HepG2 (cell line): ENCODE measurements around the gene HSPB6. TPM values are rescaled to one million over a fixed set of nuclear protein-coding genes. Genes with fewer than 3 reads are reported as not detected.

Experiments used
- CBX2 ChIP-seq, 2 experiments: fragments of 200-600 bp in 1 of 2; sonication (generic); formaldehyde crosslinking in 1 of 2; IDR thresholded peaks; 2 replicates each; pipeline versions ENCODE4 v1.7.0 to v1.8.1; 2018 to 2022; ENCODE audit warnings: low read depth in 2 of 2, low read length in 1 of 2, mild to moderate bottlenecking in 1 of 2, missing genetic modification reagents in 1 of 2
- ELF4 ChIP-seq: sonication (generic); formaldehyde crosslinking; IDR thresholded peaks from 2 replicates; pipeline ENCODE4 v1.5.0; 2020; ENCODE audit warnings: missing genetic modification reagents, mild to moderate bottlenecking, moderate library complexity, borderline replicate concordance
- GATAD2A ChIP-seq: IDR thresholded peaks from 2 replicates; pipeline ENCODE4 v1.6.1; 2016
- HNF1A ChIP-seq, 2 experiments: sonication (generic) in 1 of 2; formaldehyde crosslinking in 1 of 2; IDR thresholded peaks; 2 replicates each; pipeline versions ENCODE4 v1.4.0 to v1.6.1; 2016 to 2020; ENCODE audit warnings: borderline replicate concordance in 1 of 2, low read depth in 1 of 2, mild to moderate bottlenecking in 1 of 2, missing genetic modification reagents in 1 of 2
- NBN ChIP-seq: fragments of 450-650 bp; conservative IDR thresholded peaks from 2 replicates; pipeline ENCODE4 v1.6.1; 2017
- NCOA5 ChIP-seq: sonication (generic); formaldehyde crosslinking; IDR thresholded peaks from 2 replicates; pipeline ENCODE4 v1.4.0; 2020; ENCODE audit warnings: missing genetic modification reagents
- POLR2AphosphoS5 ChIP-seq: IDR thresholded peaks from 2 replicates; pipeline ENCODE4 v1.6.1; 2012; ENCODE audit warnings: low read depth, low read length
- RFXAP ChIP-seq: sonication (generic); formaldehyde crosslinking; IDR thresholded peaks from 2 replicates; pipeline ENCODE4 v1.4.0; 2020; ENCODE audit warnings: missing genetic modification reagents, borderline replicate concordance
- TFDP2 ChIP-seq: sonication (generic); formaldehyde crosslinking; IDR thresholded peaks from 2 replicates; pipeline ENCODE4 v1.4.0; 2020; ENCODE audit warnings: missing genetic modification reagents
- TGIF2 ChIP-seq: IDR thresholded peaks from 2 replicates; pipeline ENCODE4 v1.6.1; 2016; ENCODE audit warnings: control low read depth, missing compliant biosample characterization
- ZBTB42 ChIP-seq: sonication (generic); formaldehyde crosslinking; IDR thresholded peaks from 2 replicates; pipeline ENCODE4 v1.5.0; 2020; ENCODE audit warnings: mild to moderate bottlenecking, missing genetic modification reagents
- ZNF550 ChIP-seq: sonication (generic); formaldehyde crosslinking; IDR thresholded peaks from 2 replicates; pipeline ENCODE4 v1.4.0; 2020; ENCODE audit warnings: mild to moderate bottlenecking, missing genetic modification reagents, borderline replicate concordance
- ZNF598 ChIP-seq: sonication (generic); formaldehyde crosslinking; IDR thresholded peaks from 2 replicates; pipeline ENCODE4 v1.5.1; 2020; ENCODE audit warnings: mild to moderate bottlenecking, missing genetic modification reagents, borderline replicate concordance
- ZNF678 ChIP-seq: sonication (generic); formaldehyde crosslinking; IDR thresholded peaks from 2 replicates; pipeline ENCODE4 v1.4.0; 2020; ENCODE audit warnings: mild to moderate bottlenecking, missing genetic modification reagents
- polyA plus RNA-seq, 8 experiments: library from polyadenylated mRNA; depleted of rRNA in 3 of 8; stranded (reverse) in 7 of 8; unstranded in 1 of 8; fragments of >200 nt; fragmentation: Illumina TruSeq in 4 of 8; extraction: Trizol in 4 of 8; gene quantifications; 2 replicates each; pipeline versions ENCODE4 v1.2.1 to v1.2.3, GENCODE V29; 2011 to 2016; ENCODE audit warnings: low read depth in 4 of 8, missing spikeins in 1 of 8, mixed read lengths in 1 of 8; ENCODE audit not compliant: insufficient read depth in 1 of 8
- total RNA-seq, 5 experiments: library from RNA; depleted of rRNA; stranded (reverse); fragments of >200 nt; fragmentation: Illumina TruSeq; extraction: Trizol; gene quantifications; 2 replicates each; pipeline ENCODE4 v1.2.3, GENCODE V29; 2016; ENCODE audit warnings: low read depth in 1 of 5
- TF ChIP-seq, protein P1 (sequence below): sonication (generic); formaldehyde crosslinking; IDR thresholded peaks from 2 replicates; pipeline ENCODE4 v1.5.0; 2020; ENCODE audit warnings: mild to moderate bottlenecking, low read depth, missing genetic modification reagents, borderline replicate concordance
- TF ChIP-seq, protein P2 (sequence below): sonication (generic); formaldehyde crosslinking; IDR thresholded peaks from 2 replicates; pipeline ENCODE4 v1.4.0; 2020; ENCODE audit warnings: missing genetic modification reagents
- TF ChIP-seq, protein P3 (sequence below): IDR thresholded peaks from 2 replicates; pipeline ENCODE4 v1.6.1; 2016

Gene HSPB6
- total and polyA plus RNA-seq, 2 of the 13 experiments (the other 11 are each of a cell fraction or from before 2014, with no cell fraction given) = 0.18 TPM; not detected in 1

- TF ChIP-seq ZNF550 (CRISPR knock-in tag) = 0 out of 2 replicates have a peak, but pooled peaks have one; percentile 35
- no peak for TF ChIP-seq HNF1A (IDR thresholded peaks at IDR 0.05; ENCODE audit: low read depth)
- no peak for TF ChIP-seq HNF1A (CRISPR knock-in tag; IDR thresholded peaks at IDR 0.05; ENCODE audit: borderline replicate concordance)
- TF ChIP-seq CBX2 (IDR thresholded peaks at IDR 0.05; ENCODE audit: low read depth, low read length) = no peak
- no peak for TF ChIP-seq CBX2 (CRISPR knock-in tag; IDR thresholded peaks at IDR 0.05; ENCODE audit: low read depth)
- no peak for TF ChIP-seq NCOA5 (CRISPR knock-in tag)
- TF ChIP-seq, protein P1, sequence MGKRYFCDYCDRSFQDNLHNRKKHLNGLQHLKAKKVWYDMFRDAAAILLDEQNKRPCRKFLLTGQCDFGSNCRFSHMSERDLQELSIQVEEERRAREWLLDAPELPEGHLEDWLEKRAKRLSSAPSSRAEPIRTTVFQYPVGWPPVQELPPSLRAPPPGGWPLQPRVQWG (CRISPR knock-in tag) = no peak
- peak; percentile 30 for TF ChIP-seq GATAD2A (CRISPR knock-in tag)
- peak; percentile 89 for TF ChIP-seq TFDP2 (CRISPR knock-in tag)
- 0 out of 2 replicates have a peak, but pooled peaks have one; percentile 28 for TF ChIP-seq ZBTB42 (CRISPR knock-in tag)
- TF ChIP-seq RFXAP = no peak
- TF ChIP-seq, protein P2, sequence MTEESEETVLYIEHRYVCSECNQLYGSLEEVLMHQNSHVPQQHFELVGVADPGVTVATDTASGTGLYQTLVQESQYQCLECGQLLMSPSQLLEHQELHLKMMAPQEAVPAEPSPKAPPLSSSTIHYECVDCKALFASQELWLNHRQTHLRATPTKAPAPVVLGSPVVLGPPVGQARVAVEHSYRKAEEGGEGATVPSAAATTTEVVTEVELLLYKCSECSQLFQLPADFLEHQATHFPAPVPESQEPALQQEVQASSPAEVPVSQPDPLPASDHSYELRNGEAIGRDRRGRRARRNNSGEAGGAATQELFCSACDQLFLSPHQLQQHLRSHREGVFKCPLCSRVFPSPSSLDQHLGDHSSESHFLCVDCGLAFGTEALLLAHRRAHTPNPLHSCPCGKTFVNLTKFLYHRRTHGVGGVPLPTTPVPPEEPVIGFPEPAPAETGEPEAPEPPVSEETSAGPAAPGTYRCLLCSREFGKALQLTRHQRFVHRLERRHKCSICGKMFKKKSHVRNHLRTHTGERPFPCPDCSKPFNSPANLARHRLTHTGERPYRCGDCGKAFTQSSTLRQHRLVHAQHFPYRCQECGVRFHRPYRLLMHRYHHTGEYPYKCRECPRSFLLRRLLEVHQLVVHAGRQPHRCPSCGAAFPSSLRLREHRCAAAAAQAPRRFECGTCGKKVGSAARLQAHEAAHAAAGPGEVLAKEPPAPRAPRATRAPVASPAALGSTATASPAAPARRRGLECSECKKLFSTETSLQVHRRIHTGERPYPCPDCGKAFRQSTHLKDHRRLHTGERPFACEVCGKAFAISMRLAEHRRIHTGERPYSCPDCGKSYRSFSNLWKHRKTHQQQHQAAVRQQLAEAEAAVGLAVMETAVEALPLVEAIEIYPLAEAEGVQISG (CRISPR knock-in tag) = peak; percentile 47; the same call in 1 of the 2 replicates
- TF ChIP-seq, protein P3, sequence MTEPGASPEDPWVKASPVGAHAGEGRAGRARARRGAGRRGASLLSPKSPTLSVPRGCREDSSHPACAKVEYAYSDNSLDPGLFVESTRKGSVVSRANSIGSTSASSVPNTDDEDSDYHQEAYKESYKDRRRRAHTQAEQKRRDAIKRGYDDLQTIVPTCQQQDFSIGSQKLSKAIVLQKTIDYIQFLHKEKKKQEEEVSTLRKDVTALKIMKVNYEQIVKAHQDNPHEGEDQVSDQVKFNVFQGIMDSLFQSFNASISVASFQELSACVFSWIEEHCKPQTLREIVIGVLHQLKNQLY (CRISPR knock-in tag) = no peak
- no peak for TF ChIP-seq NBN
- TF ChIP-seq TGIF2 = peak; percentile 44; the same call in 1 of the 2 replicates
- peak; percentile 71; the same call in 1 of the 2 replicates for TF ChIP-seq ELF4 (CRISPR knock-in tag)
- TF ChIP-seq ZNF678 (CRISPR knock-in tag) = 0 out of 2 replicates have a peak, but pooled peaks have one; percentile 21
- peak; percentile 84 for TF ChIP-seq POLR2AphosphoS5
- peak; percentile 74; the same call in 1 of the 2 replicates for TF ChIP-seq ZNF598 (CRISPR knock-in tag)
Observed at GRCh38 chr19:35740423-35741202, 16.2 kb downstream of the HSPB6 start (continued).
